Measurements from ENCODE around the gene PP2D1. TPM values are rescaled to one million over a fixed set of nuclear protein-coding genes. Genes with fewer than 3 reads are reported as not detected.

PP2D1 gene
- total RNA-seq, 1 donor from 2014 or later, result not detected

- no peak for DNase-seq (ENCODE audit: low read depth)
- TF ChIP-seq, protein P1, sequence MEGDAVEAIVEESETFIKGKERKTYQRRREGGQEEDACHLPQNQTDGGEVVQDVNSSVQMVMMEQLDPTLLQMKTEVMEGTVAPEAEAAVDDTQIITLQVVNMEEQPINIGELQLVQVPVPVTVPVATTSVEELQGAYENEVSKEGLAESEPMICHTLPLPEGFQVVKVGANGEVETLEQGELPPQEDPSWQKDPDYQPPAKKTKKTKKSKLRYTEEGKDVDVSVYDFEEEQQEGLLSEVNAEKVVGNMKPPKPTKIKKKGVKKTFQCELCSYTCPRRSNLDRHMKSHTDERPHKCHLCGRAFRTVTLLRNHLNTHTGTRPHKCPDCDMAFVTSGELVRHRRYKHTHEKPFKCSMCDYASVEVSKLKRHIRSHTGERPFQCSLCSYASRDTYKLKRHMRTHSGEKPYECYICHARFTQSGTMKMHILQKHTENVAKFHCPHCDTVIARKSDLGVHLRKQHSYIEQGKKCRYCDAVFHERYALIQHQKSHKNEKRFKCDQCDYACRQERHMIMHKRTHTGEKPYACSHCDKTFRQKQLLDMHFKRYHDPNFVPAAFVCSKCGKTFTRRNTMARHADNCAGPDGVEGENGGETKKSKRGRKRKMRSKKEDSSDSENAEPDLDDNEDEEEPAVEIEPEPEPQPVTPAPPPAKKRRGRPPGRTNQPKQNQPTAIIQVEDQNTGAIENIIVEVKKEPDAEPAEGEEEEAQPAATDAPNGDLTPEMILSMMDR (conservative IDR thresholded peaks at IDR 0.05; ENCODE audit: low read depth, low read length), result no peak
- no peak overlapping the region for H3K4me3 ChIP-seq (ENCODE audit: low read depth, low read length)
Measured at GRCh38 chr3:19937459-19938294, 74.4 kb downstream of the PP2D1 start.

Other genes with a start within 250 kb of the PP2D1 start
- 3.3 and 5.5 TPM in 2 replicates for gene EFHB, start 78.0 kb downstream of the PP2D1 start, total RNA-seq
- 46.0 and 48.8 TPM in 2 replicates for gene RAB5A, start 65.2 kb downstream of the PP2D1 start, total RNA-seq
- gene KAT2B, start 28.2 kb upstream of the PP2D1 start, total RNA-seq, result 3.6 and 5.1 TPM in 2 replicates
- gene SGO1, start 173.9 kb upstream of the PP2D1 start, total RNA-seq, result 10.3 and 16.6 TPM in 2 replicates

Data from epithelial cell of proximal tubule (primary cell).